ENCODE measurements around the gene PKDCC.

PKDCC gene, protein sequence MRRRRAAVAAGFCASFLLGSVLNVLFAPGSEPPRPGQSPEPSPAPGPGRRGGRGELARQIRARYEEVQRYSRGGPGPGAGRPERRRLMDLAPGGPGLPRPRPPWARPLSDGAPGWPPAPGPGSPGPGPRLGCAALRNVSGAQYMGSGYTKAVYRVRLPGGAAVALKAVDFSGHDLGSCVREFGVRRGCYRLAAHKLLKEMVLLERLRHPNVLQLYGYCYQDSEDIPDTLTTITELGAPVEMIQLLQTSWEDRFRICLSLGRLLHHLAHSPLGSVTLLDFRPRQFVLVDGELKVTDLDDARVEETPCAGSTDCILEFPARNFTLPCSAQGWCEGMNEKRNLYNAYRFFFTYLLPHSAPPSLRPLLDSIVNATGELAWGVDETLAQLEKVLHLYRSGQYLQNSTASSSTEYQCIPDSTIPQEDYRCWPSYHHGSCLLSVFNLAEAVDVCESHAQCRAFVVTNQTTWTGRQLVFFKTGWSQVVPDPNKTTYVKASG

DNA sequence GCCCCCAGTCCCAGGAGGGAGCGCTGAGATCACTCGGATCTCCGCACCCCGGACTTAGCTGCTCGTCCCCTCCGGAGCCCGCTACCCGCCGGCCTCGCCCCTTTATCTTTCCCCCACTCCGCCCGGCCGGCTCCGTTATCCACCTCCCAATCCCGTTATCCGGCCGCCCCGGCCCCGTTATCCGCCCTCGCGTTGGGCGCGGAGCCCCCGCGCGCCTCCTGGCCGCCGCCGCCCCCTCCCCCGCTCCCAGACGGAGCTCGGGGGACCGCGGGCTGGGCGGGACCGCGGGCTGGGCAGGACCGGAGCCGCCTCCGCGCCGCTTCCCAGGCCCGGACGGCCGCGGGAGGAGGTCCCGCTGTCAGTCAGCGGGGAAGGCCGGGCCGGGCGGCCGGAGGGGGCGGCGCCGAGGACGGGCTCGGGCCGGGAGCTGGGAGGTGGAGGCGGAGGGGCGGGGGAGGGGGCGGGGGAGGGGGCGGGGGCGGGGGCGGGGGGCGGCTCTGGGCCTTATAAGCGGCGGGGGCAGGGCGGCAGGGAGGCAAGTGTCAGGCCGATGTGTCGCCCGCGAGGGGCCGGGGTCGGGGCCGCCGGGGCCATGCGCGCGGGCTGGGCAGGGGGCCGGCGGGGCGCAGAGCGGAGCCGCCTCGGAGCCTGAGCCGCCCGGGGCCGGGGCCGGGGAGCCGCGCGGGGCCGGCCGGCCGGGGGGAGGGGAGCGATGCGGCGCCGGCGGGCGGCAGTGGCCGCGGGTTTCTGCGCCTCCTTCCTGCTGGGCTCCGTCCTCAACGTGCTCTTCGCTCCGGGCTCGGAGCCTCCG, at the start of gene PKDCC:
Gene PKDCC (plus strand): TSS at position 534 of the 811 bp plus-strand sequence. CDS start 179 bp downstream, at position 713.
- peak; percentile 9 for DNase-seq

DNA sequence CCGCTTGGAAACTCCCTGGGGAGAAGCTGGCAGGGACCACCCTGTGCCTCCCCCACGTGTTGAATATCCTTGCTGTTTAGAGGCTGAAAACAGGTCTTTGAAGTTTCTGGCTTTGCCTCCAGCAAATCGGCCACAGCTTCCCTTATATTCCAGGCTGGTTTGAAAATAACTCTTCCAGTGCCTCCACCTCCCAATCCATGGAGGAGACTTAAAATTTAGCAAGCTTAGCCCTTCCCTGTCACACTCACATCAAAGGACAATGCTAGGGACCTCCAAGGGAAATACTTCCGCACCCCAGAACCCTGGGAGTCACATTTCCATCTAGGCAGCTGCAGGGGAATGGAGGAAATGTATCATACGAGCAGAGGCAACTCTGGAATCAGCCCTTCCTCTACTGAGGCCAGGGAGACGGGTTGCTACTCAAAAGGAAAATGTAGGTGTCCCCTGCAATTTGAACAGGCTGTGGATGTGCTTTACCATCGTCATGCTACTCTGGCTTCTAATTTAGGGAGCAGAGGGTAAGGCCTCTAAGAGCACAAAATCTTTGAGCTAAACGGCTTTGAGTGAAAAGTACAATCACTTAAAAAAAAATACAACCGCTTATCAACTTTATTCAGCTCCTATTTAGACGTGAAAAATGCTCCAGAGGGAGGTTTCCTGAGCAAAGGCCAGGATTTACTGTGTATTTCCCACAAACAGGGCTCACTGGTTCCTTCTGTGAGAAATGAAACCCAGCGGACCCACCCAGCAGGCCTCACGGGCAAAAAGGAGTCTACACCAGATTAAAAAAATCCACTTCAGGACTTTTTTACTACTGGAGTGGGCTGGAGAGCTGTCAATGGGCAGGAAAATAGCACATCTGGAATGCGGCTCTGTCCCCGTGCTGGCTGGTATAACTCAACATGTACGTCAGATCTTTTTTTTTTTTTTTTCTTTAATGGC, 49.4 kb upstream of the PKDCC start:
- DNase-seq = no peak

DNA sequence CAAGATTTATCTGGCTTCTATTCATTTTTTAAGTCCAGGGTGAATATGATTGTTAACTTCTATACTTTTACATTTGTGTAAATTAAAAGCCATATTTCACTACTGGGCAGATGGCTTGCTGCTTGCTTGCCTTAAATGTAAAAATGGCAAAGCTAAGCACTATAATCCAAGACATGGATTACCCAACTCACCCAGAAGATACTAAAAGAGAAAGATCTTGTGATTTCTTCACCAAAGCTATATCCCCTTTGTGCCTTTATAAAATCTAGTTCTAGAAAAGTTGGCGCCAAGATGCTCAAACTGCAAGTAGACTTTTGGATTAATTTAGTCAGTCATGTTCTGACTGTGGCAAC, 48.7 kb upstream of the PKDCC start:
- no peak for DNase-seq

DNA sequence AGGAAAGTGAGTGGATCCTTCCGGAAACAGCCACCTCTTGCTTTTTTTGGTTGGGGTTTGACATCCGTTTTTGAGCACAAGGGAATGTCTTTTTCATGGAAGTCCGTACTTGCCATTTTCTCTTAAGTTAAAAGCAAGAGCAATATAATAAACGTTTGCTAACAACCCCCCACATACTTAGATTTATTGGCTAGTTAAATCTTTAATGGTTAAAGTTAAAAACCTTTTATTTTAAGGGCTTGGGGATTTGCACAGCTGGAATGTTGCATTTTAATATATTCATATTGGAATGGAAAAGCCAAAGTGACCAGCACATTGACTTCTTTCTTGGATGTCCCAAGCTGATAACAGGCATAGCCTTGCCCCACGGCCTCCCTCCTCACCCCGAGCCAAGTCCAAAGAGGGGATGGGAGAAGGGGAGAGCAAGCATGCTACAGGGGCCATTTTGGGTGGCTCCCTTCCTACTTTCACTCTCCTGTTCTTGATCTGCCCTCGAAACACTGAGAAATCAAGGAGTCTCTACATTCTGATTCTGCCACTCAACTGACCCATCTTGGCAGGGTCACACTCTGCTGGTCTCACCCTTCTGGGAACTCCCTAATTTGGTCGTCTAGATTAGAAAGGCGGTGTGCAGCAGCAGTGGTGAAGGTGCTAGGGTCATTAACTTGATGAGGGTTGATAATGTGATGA, 48.1 kb upstream of the PKDCC start:
- no peak for DNase-seq

DNA sequence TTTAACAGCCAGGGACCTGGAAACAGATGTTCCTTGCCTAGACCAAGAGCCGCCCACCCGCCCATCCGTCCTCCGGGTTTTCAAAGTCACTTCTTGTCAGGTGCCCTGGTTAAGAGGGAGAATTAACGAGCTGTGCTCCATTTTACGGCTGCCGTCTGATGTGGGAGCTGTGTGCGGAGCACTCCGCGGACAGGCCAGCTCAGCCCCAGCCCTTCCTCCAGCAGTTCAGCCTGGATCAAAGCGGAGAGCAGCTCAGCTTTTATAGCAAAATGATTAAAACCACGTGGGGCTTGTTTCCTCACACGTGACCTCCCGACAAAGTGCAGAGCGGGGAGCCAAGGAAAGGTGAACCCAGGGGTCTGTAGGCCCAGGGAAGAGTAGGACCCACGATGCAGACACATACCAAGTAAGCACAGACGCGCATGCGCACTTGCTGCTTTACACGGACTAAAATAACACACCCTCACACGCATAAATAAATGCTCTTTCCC, 46.1 kb upstream of the PKDCC start:
- no peak for DNase-seq

DNA sequence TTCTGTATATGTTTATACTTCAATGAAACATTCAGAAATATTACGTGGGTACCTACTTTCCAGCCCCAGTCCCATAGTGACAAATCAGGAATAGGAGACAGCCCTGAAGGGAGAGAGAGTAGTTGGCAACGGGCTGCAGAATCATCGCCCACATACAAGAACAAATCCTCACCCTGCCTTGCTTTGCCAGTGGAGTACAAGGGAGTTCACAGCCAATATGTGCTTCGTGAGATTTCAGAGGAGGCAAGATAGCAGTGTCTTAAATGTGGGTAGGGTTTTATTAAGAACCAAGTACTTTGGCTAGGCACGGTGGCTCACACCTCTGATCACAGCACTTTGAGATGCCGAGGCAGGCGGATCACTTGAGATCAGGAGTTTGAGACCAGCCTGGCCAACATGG, 40.3 kb upstream of the PKDCC start:
- no peak for DNase-seq

DNA sequence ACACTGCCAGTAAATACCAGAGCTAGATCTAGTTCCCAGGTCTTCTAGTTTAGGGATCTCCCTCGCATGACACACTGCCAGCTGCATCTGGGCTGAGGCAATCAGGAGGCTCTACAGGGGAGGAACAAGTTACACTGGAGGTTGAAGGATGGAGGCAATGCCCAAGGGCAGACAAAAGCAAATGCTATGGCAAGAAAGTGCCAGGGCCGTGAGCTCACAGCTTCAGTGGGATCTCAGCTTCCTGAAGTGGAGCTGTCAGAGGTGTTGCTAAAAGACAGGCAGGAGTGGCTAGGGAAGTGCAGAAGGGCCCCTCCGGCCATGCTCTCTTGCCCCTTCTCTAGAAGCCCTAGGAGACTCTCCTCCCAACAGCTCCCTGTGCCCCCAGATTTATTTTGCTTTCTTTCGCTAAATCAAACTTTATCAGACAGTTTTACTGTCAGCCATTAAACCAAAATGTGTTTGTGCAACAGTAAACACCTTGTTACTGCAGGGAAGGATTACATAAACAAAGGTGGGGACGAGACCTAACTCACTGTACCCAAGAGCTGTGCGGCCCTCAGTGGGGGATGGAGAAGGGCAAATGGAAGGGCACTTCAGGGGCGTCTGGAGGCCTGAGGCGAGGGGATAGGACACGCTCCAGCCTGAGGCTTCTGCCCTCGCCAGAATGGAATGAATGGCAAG, 39.4 kb upstream of the PKDCC start:
- no peak for DNase-seq

DNA sequence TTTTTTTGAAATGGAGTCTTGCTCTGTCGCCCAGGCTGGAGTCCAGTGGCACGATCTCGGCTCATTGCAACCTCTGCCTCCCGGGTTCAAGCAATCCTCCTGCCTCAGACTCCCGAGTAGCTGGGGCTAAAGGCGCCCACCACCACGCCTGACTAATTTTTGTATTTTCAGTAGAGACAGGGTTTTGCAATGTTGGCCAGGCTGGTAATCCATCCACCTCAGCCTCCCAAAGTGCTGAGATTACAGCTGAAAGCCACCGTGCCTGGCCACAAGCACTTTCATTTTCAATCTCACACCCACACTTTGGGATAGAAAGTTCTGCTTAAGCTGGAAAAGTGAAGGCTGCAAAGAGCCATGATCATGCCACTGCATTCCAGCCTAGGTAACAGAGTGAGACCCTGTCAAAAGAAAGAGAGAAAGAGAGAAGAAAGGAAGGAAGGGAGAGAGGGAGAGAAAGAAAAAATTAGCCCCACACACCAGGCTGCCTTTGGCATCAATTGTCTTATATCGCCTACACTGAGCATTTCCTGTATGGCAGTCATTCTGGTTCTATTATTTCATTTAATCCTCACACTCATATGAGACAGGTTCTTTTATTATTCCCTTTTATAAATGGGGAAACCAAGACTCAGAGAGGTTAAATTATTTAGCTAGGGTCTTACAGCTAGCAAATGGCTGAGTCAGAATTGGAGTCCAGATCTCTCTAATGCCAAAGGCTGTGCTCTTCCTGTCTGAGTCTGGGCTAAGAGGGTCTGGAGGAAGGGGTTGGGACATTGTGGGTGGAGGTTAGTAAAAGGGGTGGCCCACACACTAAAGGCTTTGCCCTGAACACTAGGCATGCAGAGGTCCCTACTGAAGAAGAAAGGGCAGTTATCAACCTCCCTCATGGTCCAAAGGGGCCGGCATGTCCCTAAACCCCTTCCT, 37.9 kb upstream of the PKDCC start:
- no peak for DNase-seq

DNA sequence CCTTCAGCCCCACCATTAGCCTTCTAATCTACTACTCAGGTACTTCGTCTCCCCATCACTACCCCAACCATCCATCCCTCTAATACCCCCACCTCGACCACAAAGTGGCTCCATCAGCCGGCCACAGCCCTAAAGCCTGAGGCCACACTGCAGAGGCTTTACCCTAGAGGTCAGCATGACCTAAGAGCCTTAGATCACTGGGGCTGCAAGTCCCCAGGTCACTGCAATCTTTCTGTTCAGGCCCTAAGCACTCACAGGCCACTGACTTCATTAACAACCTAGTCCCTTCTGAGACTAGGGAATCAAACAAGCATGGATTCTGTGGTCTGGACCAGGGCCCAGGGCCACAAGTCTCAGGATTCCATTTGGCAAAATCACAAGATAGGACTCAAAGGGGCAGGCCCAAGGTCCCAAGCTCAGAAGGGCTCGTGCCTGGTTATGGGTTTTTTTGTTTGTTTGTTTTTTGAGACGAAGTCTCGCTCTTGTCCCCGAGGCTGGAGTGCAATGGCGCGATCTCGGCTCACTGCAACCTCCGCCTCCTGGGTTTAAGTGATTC, 37.0 kb upstream of the PKDCC start:
- no peak for DNase-seq

DNA sequence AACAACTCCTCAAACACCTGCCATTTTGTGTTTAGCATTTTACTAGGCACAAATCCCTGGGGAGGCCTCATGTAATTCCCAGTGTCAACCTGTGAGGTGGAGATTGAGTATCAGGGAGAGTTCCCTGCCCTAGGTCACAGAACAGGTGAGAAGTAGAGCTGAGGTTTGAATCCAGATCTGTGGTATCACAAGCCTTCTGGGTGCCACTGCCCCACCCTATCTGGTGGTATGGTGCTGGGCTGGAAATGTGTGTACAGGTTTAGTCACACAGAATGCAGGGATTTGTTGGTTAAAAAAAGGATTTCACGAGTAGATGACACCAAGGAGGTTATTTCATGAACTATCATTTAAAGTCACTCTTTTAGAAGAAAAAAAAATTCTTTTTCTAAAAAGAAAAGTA, 35.7 kb upstream of the PKDCC start:
- DNase-seq = no peak

DNA sequence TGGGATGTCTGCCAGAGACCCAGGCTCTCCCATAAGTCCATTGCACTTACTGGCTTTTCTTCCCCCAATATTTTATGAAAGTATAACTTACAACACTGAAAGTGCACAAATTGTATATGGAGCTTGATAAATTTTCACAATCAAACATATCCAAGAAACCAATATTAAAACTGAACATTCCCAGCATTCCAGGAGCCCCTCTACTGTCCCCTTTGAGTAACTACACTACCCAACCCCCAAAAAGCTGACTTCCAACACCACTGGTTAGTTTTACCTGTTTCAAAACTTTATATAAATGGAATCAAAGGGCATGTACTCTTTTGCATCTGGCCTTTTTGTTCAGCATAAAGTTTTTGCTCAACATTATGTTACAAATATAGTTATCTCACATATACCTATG, 35.2 kb upstream of the PKDCC start:
- DNase-seq = no peak

DNA sequence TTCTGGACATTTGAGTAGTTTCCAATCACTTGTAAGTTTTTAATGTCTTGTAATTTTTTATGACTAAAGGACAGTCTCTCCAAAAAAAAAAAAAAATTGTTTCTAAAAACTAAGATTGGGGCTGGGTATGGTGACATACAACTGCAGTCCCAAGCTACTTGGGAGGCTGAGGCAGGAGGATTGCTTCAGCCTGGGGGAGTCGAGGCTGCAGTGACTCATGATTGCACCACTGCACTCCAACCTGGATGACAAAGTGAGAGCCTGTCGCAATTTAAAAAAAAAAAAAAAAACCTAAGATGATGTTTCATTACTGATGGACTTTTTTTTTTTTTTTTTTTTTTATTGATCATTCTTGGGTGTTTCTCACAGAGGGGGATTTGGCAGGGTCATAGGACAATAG, 34.4 kb upstream of the PKDCC start:
- DNase-seq = no peak

DNA sequence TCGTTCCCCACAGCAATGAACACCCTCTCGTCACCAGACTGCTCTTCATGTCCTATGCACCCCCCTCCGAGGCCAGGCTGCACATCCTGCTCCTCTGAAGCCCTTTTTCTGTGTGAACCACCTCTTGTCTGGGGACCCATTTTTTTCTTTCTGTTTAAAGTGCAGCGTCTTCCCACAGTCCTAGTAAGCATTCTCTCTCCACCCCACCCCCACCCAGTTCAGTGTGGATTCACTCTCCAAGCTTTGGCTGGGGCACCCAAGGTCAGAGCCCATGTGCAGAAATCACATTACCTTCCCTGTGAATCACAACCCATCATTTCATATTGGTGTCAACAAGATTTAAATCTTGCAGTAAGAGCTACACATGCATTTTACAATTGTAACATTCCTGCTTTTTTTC, 26.4 kb upstream of the PKDCC start:
- no peak for DNase-seq

DNA sequence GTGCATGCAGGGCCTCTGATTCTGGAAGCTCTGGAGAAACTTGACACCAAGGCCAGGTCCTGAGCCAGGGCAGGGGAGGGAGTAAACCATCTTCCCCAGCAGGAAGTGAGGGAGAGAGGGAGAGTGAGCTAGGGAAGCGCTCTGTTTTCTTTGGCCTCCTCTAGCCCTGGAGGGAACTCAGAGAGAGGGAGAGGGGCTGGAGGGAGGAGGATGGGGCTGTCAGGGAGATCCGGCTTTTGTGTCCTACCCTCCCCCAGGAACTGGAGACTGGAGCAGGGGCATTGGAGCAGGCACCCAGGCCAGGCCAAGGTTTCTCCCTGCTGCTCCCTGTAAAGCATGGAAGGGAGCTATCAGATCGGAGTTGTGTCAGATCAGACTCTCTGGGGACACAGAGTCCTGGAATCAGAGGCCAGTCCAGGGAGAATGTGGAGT, 22.7 kb upstream of the PKDCC start:
- no peak for DNase-seq

DNA sequence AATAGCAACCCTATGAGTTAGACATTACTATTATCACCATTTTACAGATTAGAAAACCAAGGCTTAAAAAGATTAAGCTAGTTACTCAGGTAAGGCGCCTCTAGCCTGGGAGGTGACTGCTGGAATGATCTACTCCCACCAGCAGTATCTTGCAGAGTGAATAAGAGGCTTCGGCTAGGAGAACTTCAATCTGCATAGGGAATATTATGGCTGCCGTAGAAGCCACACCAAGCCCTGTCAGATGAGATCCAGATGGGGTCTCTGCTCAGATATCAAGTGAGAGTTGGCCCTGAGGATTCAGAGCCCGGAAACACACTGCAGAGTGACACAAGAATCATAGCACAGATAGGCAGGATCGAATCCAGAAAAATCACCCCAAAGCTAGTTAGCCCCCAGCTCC, 21.5 kb upstream of the PKDCC start:
- no peak for DNase-seq

DNA sequence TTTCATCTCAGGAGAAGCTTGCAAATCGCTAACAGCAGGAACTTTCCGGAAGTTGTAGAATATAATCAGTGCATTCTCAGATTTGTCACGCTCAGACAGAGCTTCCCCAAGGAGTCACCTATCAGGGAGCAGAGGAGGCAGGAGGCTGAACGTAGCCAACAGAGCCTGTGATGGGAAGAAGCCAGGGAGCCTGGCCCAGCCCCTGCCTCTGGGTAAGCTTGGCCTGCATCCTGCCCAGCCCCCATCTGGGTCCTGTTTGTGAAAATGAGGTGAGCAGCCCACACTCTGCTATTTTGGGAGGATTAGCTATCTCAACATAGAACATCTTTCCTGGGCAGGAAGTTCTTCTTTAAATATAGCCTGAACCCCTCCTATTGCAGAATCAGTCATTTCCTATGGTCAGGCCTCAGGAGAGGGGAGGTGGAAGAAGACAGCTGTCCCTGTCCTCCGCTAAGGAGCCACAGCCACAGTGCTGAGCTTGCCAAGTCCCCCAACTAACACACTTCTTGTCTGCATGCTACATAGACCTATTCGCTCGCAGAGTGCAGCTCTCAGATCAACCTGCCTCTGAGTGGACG, 19.2 kb upstream of the PKDCC start:
- no peak for DNase-seq

DNA sequence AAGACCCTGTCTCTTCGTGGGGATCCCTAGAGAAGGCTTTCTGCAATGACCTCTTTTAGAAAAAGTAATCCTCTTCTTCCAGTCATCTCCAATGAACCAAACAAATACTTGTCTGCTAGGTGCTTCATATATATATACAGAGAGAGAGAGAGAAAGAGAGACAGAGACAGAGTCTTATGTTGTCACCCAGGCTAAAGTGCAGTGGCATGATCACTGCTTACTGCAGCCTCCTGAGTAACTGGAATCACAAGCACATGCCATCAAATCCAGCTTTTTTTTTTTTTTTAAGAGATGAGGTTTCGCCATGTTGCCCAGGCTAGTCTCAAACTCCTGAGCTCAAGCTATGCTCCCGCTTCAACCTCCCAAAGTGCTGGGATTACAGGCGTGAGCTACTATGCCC, 18.6 kb upstream of the PKDCC start:
- no peak for DNase-seq

DNA sequence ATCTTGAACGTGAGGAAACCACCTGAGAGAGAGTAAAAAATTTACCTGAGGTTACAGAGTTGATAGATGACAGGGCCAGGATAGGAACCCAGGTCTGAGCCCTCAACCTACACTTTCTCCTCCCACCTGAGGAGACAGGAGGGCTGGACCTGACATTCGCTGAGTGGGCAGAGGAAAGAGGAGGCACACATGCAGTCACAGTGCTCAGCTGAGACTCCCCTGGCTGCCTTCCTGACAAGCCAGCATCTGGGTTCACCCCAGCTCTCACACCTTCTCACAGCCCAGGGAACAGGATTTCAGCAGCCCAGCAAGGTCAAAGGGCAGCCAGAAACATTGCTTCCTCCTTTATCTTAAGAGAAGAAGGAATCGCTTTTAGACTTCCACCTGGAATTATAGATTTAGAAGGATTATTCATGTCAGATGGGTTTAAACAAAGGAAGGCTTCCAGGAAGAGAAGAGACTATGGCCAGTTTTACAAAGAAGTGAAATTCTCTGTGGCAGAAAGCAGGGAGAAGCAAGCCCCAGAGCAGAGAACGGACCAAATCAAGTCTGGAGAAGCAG, 18.1 kb upstream of the PKDCC start:
- no peak for DNase-seq

DNA sequence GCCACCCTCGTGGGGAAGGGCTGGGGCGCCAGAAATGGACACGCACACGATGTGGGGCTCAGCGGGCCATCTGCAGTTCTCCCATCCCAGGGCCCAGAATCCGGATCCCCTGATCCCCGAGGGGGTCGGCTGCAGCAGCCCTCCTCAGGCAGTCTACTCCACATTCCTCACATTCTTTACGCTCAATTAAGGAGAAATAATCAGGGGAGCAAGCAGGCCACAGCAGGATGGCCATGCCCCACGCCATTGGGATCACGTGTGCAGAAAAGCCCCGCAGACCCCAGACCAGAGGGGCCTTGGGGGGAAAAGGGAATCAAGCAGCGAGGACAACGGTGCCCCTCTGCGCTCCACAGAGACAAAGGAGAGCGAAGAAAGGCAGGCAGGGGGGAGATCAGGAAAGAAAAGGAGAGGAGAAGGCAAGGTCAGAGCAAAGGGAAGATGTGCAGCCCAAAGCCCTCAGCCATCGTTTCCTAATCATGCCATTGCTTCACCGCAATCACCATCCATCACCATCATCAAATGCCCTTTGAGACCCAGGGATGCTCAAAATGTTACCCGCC, 17.5 kb upstream of the PKDCC start:
- no peak for DNase-seq

All from NCI-H2171 (cell line).